Activated naive CD8-positive, alpha-beta T cell treated with anti-CD3 and anti-CD28 coated beads, Interleukin-2, amount 50 U/mL, for 24 hours (primary cell): ENCODE results near the gene TANGO6.
"Not testable (repeated sequence)": the region's sequence is repeated elsewhere in the genome, so short reads cannot be mapped to it uniquely, and the experiment has no call there.

Experiments used
- ATAC-seq: fragments of 150-1000 bp; cut with Tn5 transposase; one replicate; pipeline ENCODE4 v1.10.0; 2021
- DNase-seq: peaks from one replicate; pipeline ENCODE4 v3.0.0; 2021
- H3K27ac Mint-ChIP-seq: one replicate; pipeline ENCODE4 v1.8.0; 2021; ENCODE audit warnings: mild to moderate bottlenecking, mixed read lengths
- H3K27me3 Mint-ChIP-seq: one replicate; pipeline ENCODE4 v1.8.0; 2021; ENCODE audit warnings: mixed read lengths
- H3K36me3 Mint-ChIP-seq: one replicate; pipeline ENCODE4 v1.8.0; 2021; ENCODE audit warnings: low read depth, mixed read lengths
- H3K4me1 Mint-ChIP-seq: one replicate; pipeline ENCODE4 v1.8.0; 2021; ENCODE audit warnings: mixed read lengths
- H3K4me3 Mint-ChIP-seq: one replicate; pipeline ENCODE4 v1.8.0; 2021; ENCODE audit warnings: mild to moderate bottlenecking, moderate library complexity, mixed read lengths
- H3K9me3 Mint-ChIP-seq: one replicate; pipeline ENCODE4 v1.8.0; 2021; ENCODE audit warnings: mixed read lengths

TANGO6 gene

GRCh38 chr16:68987734-68988457, 144.6 kb downstream of the TANGO6 start:
- H3K27me3 Mint-ChIP-seq: no peaks in the 10 kb centered on the region
- no peaks in the 10 kb centered on the region for H3K9me3 Mint-ChIP-seq
- peaks cover 18% of the 10 kb centered on the region for H3K36me3 Mint-ChIP-seq
- no peaks in the 10 kb centered on the region for H3K4me1 Mint-ChIP-seq
- no peak for DNase-seq
- no peak overlapping the region for H3K27ac Mint-ChIP-seq
- ATAC-seq: no peak
- no peak overlapping the region for H3K4me3 Mint-ChIP-seq

- H3K4me1 Mint-ChIP-seq, H3K27ac Mint-ChIP-seq, DNase-seq, H3K27me3 Mint-ChIP-seq, H3K9me3 Mint-ChIP-seq, ATAC-seq, H3K4me3 Mint-ChIP-seq: not testable (repeated sequence)
- peaks cover 15% of the 10 kb centered on the region for H3K36me3 Mint-ChIP-seq
These were observed 147.0 kb downstream of the TANGO6 start for GRCh38 chr16:68990172-68990845.

GRCh38 chr16:68991075-68991474, 147.7 kb downstream of the TANGO6 start:
- Mint-ChIP-seq H3K9me3 (no peaks in the 10 kb centered on the region), H3K27ac (no peak overlapping the region)

GRCh38 chr16:68992521-68992920, 149.2 kb downstream of the TANGO6 start:
- no peak overlapping the region for H3K27ac Mint-ChIP-seq
- H3K4me1 Mint-ChIP-seq: no peaks in the 10 kb centered on the region
- H3K9me3 Mint-ChIP-seq: no peaks in the 10 kb centered on the region
- peaks cover 11% of the 10 kb centered on the region for H3K36me3 Mint-ChIP-seq
- no peaks in the 10 kb centered on the region for H3K27me3 Mint-ChIP-seq
- no peak for ATAC-seq
- H3K4me3 Mint-ChIP-seq: no peak overlapping the region
- no peak for DNase-seq

More at GRCh38 chr16:68991075-68991474, 147.7 kb downstream of the TANGO6 start:
- ATAC-seq (no peak), DNase-seq (no peak)
- Mint-ChIP-seq H3K36me3 (peaks cover 14% of the 10 kb centered on the region), H3K4me3 (no peak overlapping the region), H3K4me1 (no peaks in the 10 kb centered on the region), H3K27me3 (no peaks in the 10 kb centered on the region)

GRCh38 chr16:68993456-68993855, 150.1 kb downstream of the TANGO6 start:
- Mint-ChIP-seq H3K9me3 (no peaks in the 10 kb centered on the region), H3K36me3 (peaks cover 12% of the 10 kb centered on the region), H3K27me3 (no peaks in the 10 kb centered on the region), H3K4me1 (no peaks in the 10 kb centered on the region), H3K4me3 (no peak overlapping the region), H3K27ac (no peak overlapping the region)
- DNase-seq (no peak), ATAC-seq (no peak)

- H3K4me3 Mint-ChIP-seq: no peak overlapping the region
- no peaks in the 10 kb centered on the region for H3K9me3 Mint-ChIP-seq
- H3K27ac Mint-ChIP-seq: no peak overlapping the region
- DNase-seq (no peak), ATAC-seq (no peak)
- H3K27me3 Mint-ChIP-seq: no peaks in the 10 kb centered on the region
- peaks cover 12% of the 10 kb centered on the region for H3K36me3 Mint-ChIP-seq
- H3K4me1 Mint-ChIP-seq: no peaks in the 10 kb centered on the region
These were observed 150.6 kb downstream of the TANGO6 start for GRCh38 chr16:68993885-68994284.

- no peak for DNase-seq
- Mint-ChIP-seq H3K4me3 (no peak overlapping the region), H3K36me3 (peaks cover 12% of the 10 kb centered on the region), H3K27me3 (no peaks in the 10 kb centered on the region), H3K9me3 (no peaks in the 10 kb centered on the region), H3K27ac (no peak overlapping the region), H3K4me1 (no peaks in the 10 kb centered on the region)
- no peak for ATAC-seq
These were observed 151.0 kb downstream of the TANGO6 start for GRCh38 chr16:68994324-68994723.

GRCh38 chr16:68995011-68995504, 151.7 kb downstream of the TANGO6 start:
- ATAC-seq: no peak
- DNase-seq: no peak
- no peak overlapping the region for H3K27ac Mint-ChIP-seq

GRCh38 chr16:68997564-68997963, 154.2 kb downstream of the TANGO6 start:
- H3K27ac Mint-ChIP-seq: no peak overlapping the region
- no peak overlapping the region for H3K4me3 Mint-ChIP-seq
- ATAC-seq (no peak), DNase-seq (no peak)
- no peaks in the 10 kb centered on the region for H3K27me3 Mint-ChIP-seq
- peaks cover 20% of the 10 kb centered on the region for H3K36me3 Mint-ChIP-seq
- no peaks in the 10 kb centered on the region for H3K4me1 Mint-ChIP-seq
- H3K9me3 Mint-ChIP-seq: no peaks in the 10 kb centered on the region

More at GRCh38 chr16:68995011-68995504, 151.7 kb downstream of the TANGO6 start:
- H3K27me3 Mint-ChIP-seq: no peaks in the 10 kb centered on the region
- H3K9me3 Mint-ChIP-seq: no peaks in the 10 kb centered on the region
- peaks cover 10% of the 10 kb centered on the region for H3K36me3 Mint-ChIP-seq
- no peaks in the 10 kb centered on the region for H3K4me1 Mint-ChIP-seq
- no peak overlapping the region for H3K4me3 Mint-ChIP-seq

GRCh38 chr16:68999114-68999513, 155.8 kb downstream of the TANGO6 start:
- H3K9me3 Mint-ChIP-seq: peaks cover 11% of the 10 kb centered on the region
- H3K4me3 Mint-ChIP-seq: no peak overlapping the region
- ATAC-seq (no peak), DNase-seq (no peak)
- no peaks in the 10 kb centered on the region for H3K27me3 Mint-ChIP-seq
- H3K36me3 Mint-ChIP-seq: peaks cover 31% of the 10 kb centered on the region
- no peaks in the 10 kb centered on the region for H3K4me1 Mint-ChIP-seq
- no peak overlapping the region for H3K27ac Mint-ChIP-seq

GRCh38 chr16:69003500-69003899, 160.2 kb downstream of the TANGO6 start:
- Mint-ChIP-seq H3K9me3 (peaks cover 11% of the 10 kb centered on the region), H3K27me3 (no peaks in the 10 kb centered on the region), H3K36me3 (peaks cover 34% of the 10 kb centered on the region), H3K4me3 (no peak overlapping the region), H3K27ac (no peak overlapping the region), H3K4me1 (no peaks in the 10 kb centered on the region)
- DNase-seq (no peak), ATAC-seq (no peak)

- H3K27me3 Mint-ChIP-seq: no peaks in the 10 kb centered on the region
- DNase-seq (no peak), ATAC-seq (no peak)
- no peak overlapping the region for H3K4me3 Mint-ChIP-seq
- peaks cover 31% of the 10 kb centered on the region for H3K36me3 Mint-ChIP-seq
- no peaks in the 10 kb centered on the region for H3K4me1 Mint-ChIP-seq
- H3K27ac Mint-ChIP-seq: no peak overlapping the region
- H3K9me3 Mint-ChIP-seq: peaks cover 11% of the 10 kb centered on the region
These were observed 162.5 kb downstream of the TANGO6 start for GRCh38 chr16:69005641-69006355.

GRCh38 chr16:69012906-69013305, 169.6 kb downstream of the TANGO6 start:
- no peak for ATAC-seq
- H3K4me1 Mint-ChIP-seq: peaks cover 11% of the 10 kb centered on the region
- no peak overlapping the region for H3K27ac Mint-ChIP-seq
- H3K9me3 Mint-ChIP-seq: no peaks in the 10 kb centered on the region
- DNase-seq: no peak
- H3K27me3 Mint-ChIP-seq: no peaks in the 10 kb centered on the region
- H3K36me3 Mint-ChIP-seq: peaks cover 12% of the 10 kb centered on the region
- no peak overlapping the region for H3K4me3 Mint-ChIP-seq

- ATAC-seq (no peak), DNase-seq (no peak)
- Mint-ChIP-seq H3K4me1 (peaks cover 11% of the 10 kb centered on the region), H3K4me3 (no peak overlapping the region), H3K27ac (no peak overlapping the region), H3K36me3 (peaks cover 10% of the 10 kb centered on the region), H3K27me3 (no peaks in the 10 kb centered on the region), H3K9me3 (no peaks in the 10 kb centered on the region)
These were observed 170.7 kb downstream of the TANGO6 start for GRCh38 chr16:69013991-69014390.

GRCh38 chr16:69014811-69015210, 171.5 kb downstream of the TANGO6 start:
- Mint-ChIP-seq H3K27ac (no peak overlapping the region), H3K4me1 (peaks cover 11% of the 10 kb centered on the region)

More at GRCh38 chr16:69014811-69015210, 171.5 kb downstream of the TANGO6 start:
- Mint-ChIP-seq H3K27me3 (no peaks in the 10 kb centered on the region), H3K36me3 (peaks cover 10% of the 10 kb centered on the region), H3K4me3 (no peak overlapping the region), H3K9me3 (no peaks in the 10 kb centered on the region)
- DNase-seq (no peak), ATAC-seq (no peak)
